GM12878 (cell line): Measurements from ENCODE around the gene GPR141. TPM values are rescaled to one million over a fixed set of nuclear protein-coding genes. Genes with fewer than 3 reads are reported as not detected.
A peak's percentile ranks its signal among the peaks of the same experiment; 100 is the strongest.

Experiments
- BCL11A ChIP-seq: IDR thresholded peaks from 2 replicates; pipeline ENCODE4 v1.6.1; 2011; ENCODE audit warnings: low read depth, low read length
- EED ChIP-seq: sonication (generic); IDR thresholded peaks from 2 replicates; pipeline ENCODE4 v1.6.1; 2016; ENCODE audit warnings: antibody characterized with exemption, low read depth
- EP300 ChIP-seq, 2 experiments: fragments of 150-350 bp in 1 of 2; IDR thresholded peaks; 2 replicates each; pipeline ENCODE4 v1.6.1; 2011 to 2012; ENCODE audit warnings: low read depth in 2 of 2, low read length in 2 of 2, borderline replicate concordance in 1 of 2, improper control_type of control experiment in 1 of 2, inconsistent platforms in 1 of 2; ENCODE audit not compliant: control insufficient read depth in 1 of 2
- GATAD2B ChIP-seq: fragments of 450-650 bp; conservative IDR thresholded peaks from 2 replicates; pipeline ENCODE4 v1.6.1; 2017; ENCODE audit warnings: low read depth, mild to moderate bottlenecking, moderate library complexity
- IKZF2 ChIP-seq, 2 experiments: fragments of 450-650 bp; IDR thresholded peaks; 2 replicates each; pipeline ENCODE4 v1.6.1; 2017; ENCODE audit warnings: mild to moderate bottlenecking in 2 of 2, moderate library complexity in 2 of 2
- JUNB ChIP-seq: IDR thresholded peaks from 2 replicates; pipeline ENCODE4 v1.6.1; 2016; ENCODE audit warnings: antibody characterized with exemption, mild to moderate bottlenecking
- MTA2 ChIP-seq: fragments of 450-650 bp; IDR thresholded peaks from 2 replicates; pipeline ENCODE4 v1.6.1; 2016; ENCODE audit warnings: low read depth, mild to moderate bottlenecking, moderate library complexity
- NFIC ChIP-seq: IDR thresholded peaks from 2 replicates; pipeline ENCODE4 v1.6.1; 2012; ENCODE audit warnings: low read depth, mild to moderate bottlenecking, inconsistent platforms, low read length, moderate library complexity
- POU2F2 ChIP-seq: IDR thresholded peaks from 3 replicates; pipeline ENCODE4 v1.6.1; 2011; ENCODE audit warnings: low read depth, mild to moderate bottlenecking, low read length, borderline replicate concordance
- SIX5 ChIP-seq: IDR thresholded peaks from 2 replicates; pipeline ENCODE4 v1.6.1; 2011; ENCODE audit warnings: mild to moderate bottlenecking, low read depth, low read length, moderate library complexity; ENCODE audit not compliant: severe bottlenecking
- SRF ChIP-seq, 2 experiments: IDR thresholded peaks; 2 replicates each; pipeline ENCODE4 v1.6.1; 2011; ENCODE audit warnings: low read depth in 2 of 2, low read length in 2 of 2, mild to moderate bottlenecking in 1 of 2, moderate library complexity in 1 of 2
- TBL1XR1 ChIP-seq: IDR thresholded peaks from 2 replicates; pipeline ENCODE4 v1.6.1; 2012; ENCODE audit warnings: low read depth, low read length, improper control_type of control experiment
- ZNF217 ChIP-seq: fragments of 450-650 bp; IDR thresholded peaks from 2 replicates; pipeline ENCODE4 v1.6.1; 2017; ENCODE audit warnings: antibody characterized with exemption, mild to moderate bottlenecking
- ZNF274 ChIP-seq: IDR thresholded peaks from one replicate; pipeline ENCODE4 v1.8.0; 2011; ENCODE audit not compliant: insufficient read length, insufficient read depth
- polyA plus RNA-seq, 11 experiments: library from polyadenylated mRNA; depleted of rRNA in 4 of 11; unstranded in 6 of 11; stranded (reverse) in 5 of 11; fragments of >200 nt; fragmentation: Nextera tagmentation in 4 of 11; fragmentation: Illumina TruSeq in 1 of 11; extraction: Ambion mirVana in 4 of 11; extraction: Trizol in 1 of 11; gene quantifications; 1 replicate in 1 of 11; 2 replicates in 10 of 11; pipeline versions ENCODE4 v1.2.1 to v1.2.3, GENCODE V29; 2011 to 2016; ENCODE audit warnings: inconsistent platforms in 2 of 11, missing spikeins in 2 of 11, low read depth in 1 of 11
- total RNA-seq, 4 experiments: library from RNA; depleted of rRNA in 3 of 4; stranded (reverse); fragments of >200 nt in 3 of 4; fragmentation: Illumina TruSeq in 1 of 4; extraction: Trizol in 1 of 4; gene quantifications; 2 replicates each; pipeline versions ENCODE4 v1.2.1 to v1.2.3, GENCODE V29; 2013 to 2021
- TF ChIP-seq, protein P1 (sequence below): IDR thresholded peaks from 2 replicates; pipeline ENCODE4 v1.6.1; 2012; ENCODE audit warnings: low read length, inconsistent platforms
- TF ChIP-seq, protein P2 (sequence below): IDR thresholded peaks from 2 replicates; pipeline ENCODE4 v1.6.1; 2012; ENCODE audit warnings: low read depth, low read length, improper control_type of control experiment
- TF ChIP-seq, protein P3 (sequence below): fragments of 450-650 bp; IDR thresholded peaks from 2 replicates; pipeline ENCODE4 v1.6.1; 2017; ENCODE audit warnings: low read depth, mild to moderate bottlenecking, moderate library complexity
- TF ChIP-seq, protein P4 (sequence below): IDR thresholded peaks from 2 replicates; pipeline ENCODE4 v1.6.1; 2012; ENCODE audit warnings: improper control_type of control experiment, low read depth, low read length; ENCODE audit not compliant: insufficient replicate concordance
- TF ChIP-seq, protein P5 (sequence below): fragments of 150-350 bp; IDR thresholded peaks from 2 replicates; pipeline ENCODE4 v1.6.1; 2014; ENCODE audit warnings: mild to moderate bottlenecking, low read depth, low read length

Gene GPR141
- total and polyA plus RNA-seq, 10 of the 15 experiments (the other 5 are each of a cell fraction or from before 2014, with no cell fraction given) = 0.56 to 3.9 (median 1.2) TPM

DNA sequence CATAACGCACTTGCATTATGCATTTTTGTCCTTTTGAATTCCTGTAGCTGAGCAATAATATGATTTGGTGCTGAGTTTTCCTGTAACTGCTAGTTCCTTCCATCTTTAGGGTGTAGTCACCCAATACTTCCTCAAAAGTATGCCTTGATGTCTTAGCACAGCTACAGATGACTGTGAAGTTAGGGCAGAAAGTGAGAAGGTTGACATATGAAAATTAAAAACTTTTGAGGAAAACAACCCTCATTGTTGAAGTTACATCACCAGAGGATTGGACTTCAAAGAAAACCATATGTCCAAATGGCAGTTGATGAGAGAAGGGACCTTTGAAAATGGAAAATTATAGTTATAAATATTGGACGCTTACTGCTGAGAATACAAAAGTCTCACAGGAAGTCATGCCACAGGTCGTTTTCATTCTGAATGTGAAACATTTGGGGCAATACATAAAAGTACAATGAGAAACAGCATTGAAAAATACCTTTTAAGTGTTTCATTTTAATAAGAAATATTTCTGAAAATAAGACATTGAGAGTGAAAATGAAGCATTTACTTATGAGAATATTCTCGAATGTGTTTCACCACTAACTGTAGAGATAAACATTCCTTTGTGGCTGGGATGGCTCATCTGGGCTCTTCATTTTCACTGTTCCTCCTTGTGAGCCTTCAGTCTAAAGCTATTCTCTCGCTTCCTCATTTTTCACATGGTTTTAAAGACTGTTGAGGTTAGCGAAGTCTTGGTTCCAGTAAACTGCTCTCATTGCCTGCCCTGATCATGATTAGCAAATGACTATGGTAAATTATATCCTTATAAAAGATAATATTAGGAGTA is 103.4 kb downstream of the GPR141 start (continued):
- TF ChIP-seq, protein P1, sequence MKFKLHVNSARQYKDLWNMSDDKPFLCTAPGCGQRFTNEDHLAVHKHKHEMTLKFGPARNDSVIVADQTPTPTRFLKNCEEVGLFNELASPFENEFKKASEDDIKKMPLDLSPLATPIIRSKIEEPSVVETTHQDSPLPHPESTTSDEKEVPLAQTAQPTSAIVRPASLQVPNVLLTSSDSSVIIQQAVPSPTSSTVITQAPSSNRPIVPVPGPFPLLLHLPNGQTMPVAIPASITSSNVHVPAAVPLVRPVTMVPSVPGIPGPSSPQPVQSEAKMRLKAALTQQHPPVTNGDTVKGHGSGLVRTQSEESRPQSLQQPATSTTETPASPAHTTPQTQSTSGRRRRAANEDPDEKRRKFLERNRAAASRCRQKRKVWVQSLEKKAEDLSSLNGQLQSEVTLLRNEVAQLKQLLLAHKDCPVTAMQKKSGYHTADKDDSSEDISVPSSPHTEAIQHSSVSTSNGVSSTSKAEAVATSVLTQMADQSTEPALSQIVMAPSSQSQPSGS = peak; percentile 60; the same call in 1 of the 2 replicates
- TF ChIP-seq ZNF217 (peak; percentile 58; the same call in 1 of the 2 replicates), EED (peak; percentile 74), GATAD2B (peak; percentile 60), JUNB (peak; percentile 80), EP300 (IDR thresholded peaks at IDR 0.05; ENCODE audit: borderline replicate concordance in 1 of 2, control insufficient read depth in 1 of 2, low read depth in 2 of 2, low read length in 2 of 2) (peak; percentile 83 to 89; a peak in 3 of 4 replicates), BCL11A (peak; percentile 48), TBL1XR1 (peak; percentile 84), MTA2 (peak; percentile 87), IKZF2 (IDR thresholded peaks at IDR 0.05) (peak; percentile 92 to 93), SIX5 (peak; percentile 16), SRF (IDR thresholded peaks at IDR 0.05; ENCODE audit: low read depth in 2 of 2, low read length in 2 of 2) (no peak), ZNF274 (no peak), NFIC (peak; percentile 93), POU2F2 (peak; percentile 50; the same call in 1 of the 3 replicates)
- TF ChIP-seq, protein P2, sequence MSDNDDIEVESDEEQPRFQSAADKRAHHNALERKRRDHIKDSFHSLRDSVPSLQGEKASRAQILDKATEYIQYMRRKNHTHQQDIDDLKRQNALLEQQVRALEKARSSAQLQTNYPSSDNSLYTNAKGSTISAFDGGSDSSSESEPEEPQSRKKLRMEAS = peak; percentile 56; the same call in 1 of the 2 replicates
- TF ChIP-seq, protein P3, sequence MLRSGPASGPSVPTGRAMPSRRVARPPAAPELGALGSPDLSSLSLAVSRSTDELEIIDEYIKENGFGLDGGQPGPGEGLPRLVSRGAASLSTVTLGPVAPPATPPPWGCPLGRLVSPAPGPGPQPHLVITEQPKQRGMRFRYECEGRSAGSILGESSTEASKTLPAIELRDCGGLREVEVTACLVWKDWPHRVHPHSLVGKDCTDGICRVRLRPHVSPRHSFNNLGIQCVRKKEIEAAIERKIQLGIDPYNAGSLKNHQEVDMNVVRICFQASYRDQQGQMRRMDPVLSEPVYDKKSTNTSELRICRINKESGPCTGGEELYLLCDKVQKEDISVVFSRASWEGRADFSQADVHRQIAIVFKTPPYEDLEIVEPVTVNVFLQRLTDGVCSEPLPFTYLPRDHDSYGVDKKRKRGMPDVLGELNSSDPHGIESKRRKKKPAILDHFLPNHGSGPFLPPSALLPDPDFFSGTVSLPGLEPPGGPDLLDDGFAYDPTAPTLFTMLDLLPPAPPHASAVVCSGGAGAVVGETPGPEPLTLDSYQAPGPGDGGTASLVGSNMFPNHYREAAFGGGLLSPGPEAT = peak; percentile 91
- TF ChIP-seq, protein P4, sequence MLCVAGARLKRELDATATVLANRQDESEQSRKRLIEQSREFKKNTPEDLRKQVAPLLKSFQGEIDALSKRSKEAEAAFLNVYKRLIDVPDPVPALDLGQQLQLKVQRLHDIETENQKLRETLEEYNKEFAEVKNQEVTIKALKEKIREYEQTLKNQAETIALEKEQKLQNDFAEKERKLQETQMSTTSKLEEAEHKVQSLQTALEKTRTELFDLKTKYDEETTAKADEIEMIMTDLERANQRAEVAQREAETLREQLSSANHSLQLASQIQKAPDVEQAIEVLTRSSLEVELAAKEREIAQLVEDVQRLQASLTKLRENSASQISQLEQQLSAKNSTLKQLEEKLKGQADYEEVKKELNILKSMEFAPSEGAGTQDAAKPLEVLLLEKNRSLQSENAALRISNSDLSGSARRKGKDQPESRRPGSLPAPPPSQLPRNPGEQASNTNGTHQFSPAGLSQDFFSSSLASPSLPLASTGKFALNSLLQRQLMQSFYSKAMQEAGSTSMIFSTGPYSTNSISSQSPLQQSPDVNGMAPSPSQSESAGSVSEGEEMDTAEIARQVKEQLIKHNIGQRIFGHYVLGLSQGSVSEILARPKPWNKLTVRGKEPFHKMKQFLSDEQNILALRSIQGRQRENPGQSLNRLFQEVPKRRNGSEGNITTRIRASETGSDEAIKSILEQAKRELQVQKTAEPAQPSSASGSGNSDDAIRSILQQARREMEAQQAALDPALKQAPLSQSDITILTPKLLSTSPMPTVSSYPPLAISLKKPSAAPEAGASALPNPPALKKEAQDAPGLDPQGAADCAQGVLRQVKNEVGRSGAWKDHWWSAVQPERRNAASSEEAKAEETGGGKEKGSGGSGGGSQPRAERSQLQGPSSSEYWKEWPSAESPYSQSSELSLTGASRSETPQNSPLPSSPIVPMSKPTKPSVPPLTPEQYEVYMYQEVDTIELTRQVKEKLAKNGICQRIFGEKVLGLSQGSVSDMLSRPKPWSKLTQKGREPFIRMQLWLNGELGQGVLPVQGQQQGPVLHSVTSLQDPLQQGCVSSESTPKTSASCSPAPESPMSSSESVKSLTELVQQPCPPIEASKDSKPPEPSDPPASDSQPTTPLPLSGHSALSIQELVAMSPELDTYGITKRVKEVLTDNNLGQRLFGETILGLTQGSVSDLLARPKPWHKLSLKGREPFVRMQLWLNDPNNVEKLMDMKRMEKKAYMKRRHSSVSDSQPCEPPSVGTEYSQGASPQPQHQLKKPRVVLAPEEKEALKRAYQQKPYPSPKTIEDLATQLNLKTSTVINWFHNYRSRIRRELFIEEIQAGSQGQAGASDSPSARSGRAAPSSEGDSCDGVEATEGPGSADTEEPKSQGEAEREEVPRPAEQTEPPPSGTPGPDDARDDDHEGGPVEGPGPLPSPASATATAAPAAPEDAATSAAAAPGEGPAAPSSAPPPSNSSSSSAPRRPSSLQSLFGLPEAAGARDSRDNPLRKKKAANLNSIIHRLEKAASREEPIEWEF = peak; percentile 36
- TF ChIP-seq, protein P5, sequence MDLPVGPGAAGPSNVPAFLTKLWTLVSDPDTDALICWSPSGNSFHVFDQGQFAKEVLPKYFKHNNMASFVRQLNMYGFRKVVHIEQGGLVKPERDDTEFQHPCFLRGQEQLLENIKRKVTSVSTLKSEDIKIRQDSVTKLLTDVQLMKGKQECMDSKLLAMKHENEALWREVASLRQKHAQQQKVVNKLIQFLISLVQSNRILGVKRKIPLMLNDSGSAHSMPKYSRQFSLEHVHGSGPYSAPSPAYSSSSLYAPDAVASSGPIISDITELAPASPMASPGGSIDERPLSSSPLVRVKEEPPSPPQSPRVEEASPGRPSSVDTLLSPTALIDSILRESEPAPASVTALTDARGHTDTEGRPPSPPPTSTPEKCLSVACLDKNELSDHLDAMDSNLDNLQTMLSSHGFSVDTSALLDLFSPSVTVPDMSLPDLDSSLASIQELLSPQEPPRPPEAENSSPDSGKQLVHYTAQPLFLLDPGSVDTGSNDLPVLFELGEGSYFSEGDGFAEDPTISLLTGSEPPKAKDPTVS = peak; percentile 73
